Liver (tissue), 9 donors: ENCODE results near the gene CEP350. TPM values are rescaled to one million over a fixed set of nuclear protein-coding genes. Genes with fewer than 3 reads are reported as not detected.

Experiments used
- DNase-seq: peaks from one replicate; pipeline ENCODE4 v3.0.0-alpha.2; 2017; ENCODE audit warnings: low spot score
- H3K27ac ChIP-seq, 2 donors: one replicate each; pipeline ENCODE4 v1.7.0; 2013; ENCODE audit warnings: inconsistent platforms in 2 of 2, low read length in 2 of 2, control low read depth in 1 of 2, low read depth in 1 of 2, mild to moderate bottlenecking in 1 of 2
- H3K27me3 ChIP-seq, 4 donors: one replicate each; pipeline versions ENCODE4 v1.6.1 to v1.7.0; 2013; ENCODE audit warnings: low read length in 3 of 4, inconsistent platforms in 1 of 4, mild to moderate bottlenecking in 1 of 4, moderate library complexity in 1 of 4; ENCODE audit not compliant: control insufficient read depth in 4 of 4, insufficient read depth in 4 of 4
- H3K36me3 ChIP-seq, 4 donors: one replicate each; pipeline versions ENCODE4 v1.6.1 to v1.7.0; 2013; ENCODE audit warnings: low read length in 3 of 4, mild to moderate bottlenecking in 3 of 4, low read depth in 1 of 4, moderate library complexity in 1 of 4; ENCODE audit not compliant: control insufficient read depth in 4 of 4, insufficient read depth in 3 of 4
- H3K4me1 ChIP-seq, 4 donors: one replicate each; pipeline versions ENCODE4 v1.6.1 to v1.7.0; 2013; ENCODE audit warnings: low read length in 3 of 4, mild to moderate bottlenecking in 3 of 4, moderate library complexity in 1 of 4; ENCODE audit not compliant: control insufficient read depth in 4 of 4, insufficient read depth in 4 of 4
- H3K4me3 ChIP-seq, 3 donors: one replicate each; pipeline versions ENCODE4 v1.6.1 to v1.7.0; 2013; ENCODE audit warnings: low read length in 3 of 3, control low read depth in 1 of 3, low read depth in 1 of 3, mild to moderate bottlenecking in 1 of 3
- H3K9ac ChIP-seq, 2 donors: one replicate each; pipeline ENCODE4 v1.7.0; 2013; ENCODE audit warnings: low read length in 2 of 2, mild to moderate bottlenecking in 2 of 2, moderate library complexity in 2 of 2, control low read depth in 1 of 2, low read depth in 1 of 2
- H3K9me3 ChIP-seq, 4 donors: one replicate each; pipeline versions ENCODE4 v1.6.1 to v1.7.0; 2013; ENCODE audit warnings: low read length in 3 of 4; ENCODE audit not compliant: control insufficient read depth in 4 of 4
- ATF3 ChIP-seq: IDR thresholded peaks from 2 replicates; pipeline ENCODE4 v1.6.1; 2016; ENCODE audit warnings: antibody characterized with exemption
- CTCF ChIP-seq: fragments of 150-350 bp; IDR thresholded peaks from 2 replicates; pipeline ENCODE4 v1.5.1; 2017; ENCODE audit warnings: improper control_type of control experiment, low read depth, low read length; ENCODE audit not compliant: missing input control
- EGR1 ChIP-seq, 2 donors: IDR thresholded peaks; 2 replicates each; pipeline ENCODE4 v1.6.1; 2016 to 2018; ENCODE audit warnings: antibody characterized with exemption in 2 of 2, low read depth in 2 of 2
- FOXA1 ChIP-seq: IDR thresholded peaks from 2 replicates; pipeline ENCODE4 v1.6.1; 2016; ENCODE audit warnings: antibody characterized with exemption
- FOXA2 ChIP-seq: IDR thresholded peaks from 2 replicates; pipeline ENCODE4 v1.6.1; 2016; ENCODE audit warnings: antibody characterized with exemption
- GABPA ChIP-seq, 2 donors: IDR thresholded peaks in 1 of 2; conservative IDR thresholded peaks in 1 of 2; 2 replicates each; pipeline ENCODE4 v1.6.1; 2016; ENCODE audit warnings: antibody characterized with exemption in 2 of 2, mild to moderate bottlenecking in 1 of 2, moderate library complexity in 1 of 2
- HNF4A ChIP-seq, 2 donors: conservative IDR thresholded peaks; 2 replicates each; pipeline ENCODE4 v1.6.1; 2016; ENCODE audit warnings: antibody characterized with exemption in 2 of 2, mild to moderate bottlenecking in 2 of 2
- HNF4G ChIP-seq: IDR thresholded peaks from 2 replicates; pipeline ENCODE4 v1.6.1; 2016; ENCODE audit warnings: antibody characterized with exemption
- JUND ChIP-seq, 2 donors: IDR thresholded peaks; 2 replicates each; pipeline ENCODE4 v1.6.1; 2016; ENCODE audit warnings: antibody characterized with exemption in 2 of 2
- NR2F2 ChIP-seq: IDR thresholded peaks from 2 replicates; pipeline ENCODE4 v1.6.1; 2016; ENCODE audit warnings: antibody characterized with exemption
- RAD21 ChIP-seq, 2 donors: IDR thresholded peaks; 2 replicates each; pipeline ENCODE4 v1.6.1; 2016; ENCODE audit warnings: antibody characterized with exemption in 2 of 2, mild to moderate bottlenecking in 2 of 2
- REST ChIP-seq: IDR thresholded peaks from 2 replicates; pipeline ENCODE4 v1.6.1; 2016; ENCODE audit warnings: antibody characterized with exemption, mild to moderate bottlenecking
- RXRA ChIP-seq, 2 donors: IDR thresholded peaks; 2 replicates each; pipeline ENCODE4 v1.6.1; 2017 to 2018; ENCODE audit warnings: antibody characterized with exemption in 2 of 2, mild to moderate bottlenecking in 1 of 2
- SP1 ChIP-seq: IDR thresholded peaks from 2 replicates; pipeline ENCODE4 v1.6.1; 2018; ENCODE audit warnings: antibody characterized with exemption, mild to moderate bottlenecking
- TAF1 ChIP-seq: conservative IDR thresholded peaks from 2 replicates; pipeline ENCODE4 v1.6.1; 2016; ENCODE audit warnings: antibody characterized with exemption, mild to moderate bottlenecking
- YY1 ChIP-seq: IDR thresholded peaks from 2 replicates; pipeline ENCODE4 v1.6.1; 2016; ENCODE audit warnings: antibody characterized with exemption, mild to moderate bottlenecking
- WGBS: extraction: QIAGEN DNeasy Blood & Tissue Kit; methylation state at CpG from one replicate; pipeline ENCODE4 v1.1.7; 2013; 5-methylcytosine and 5-hydroxymethylcytosine counted together
- polyA plus RNA-seq, 2 donors: library from polyadenylated mRNA; stranded (reverse) in 1 of 2; unstranded in 1 of 2; fragments of 200-250 nt in 1 of 2; fragments of >200 nt in 1 of 2; fragmentation: Nextera tagmentation in 1 of 2; extraction: Ambion mirVana in 1 of 2; gene quantifications; one replicate each; pipeline versions ENCODE4 v1.2.1 to v1.2.3, GENCODE V29; 2013 to 2015
- total RNA-seq, 2 donors: library from RNA; depleted of rRNA; stranded (reverse); fragments of >200 nt; gene quantifications; one replicate each; pipeline ENCODE4 v1.2.3, GENCODE V29; 2014
- donor health status: healthy.
- donor health status: healthy.
- donor health status: healthy.
- donor health status: healthy.
- donor health status: healthy.

Gene CEP350
- total and polyA plus RNA-seq, 4 donors = 4.5 to 49.0 (median 18.9) TPM

GRCh38 chr1:180027949-180028445, 73.4 kb downstream of the CEP350 start:
- no peak for DNase-seq
- H3K27me3 ChIP-seq = no peaks in the 10 kb centered on the region
- TF ChIP-seq SP1 (peak; percentile 24), NR2F2 (no peak), HNF4G (no peak), HNF4A (conservative IDR thresholded peaks at IDR 0.05) (peak; percentile 39 to 40), GABPA (IDR thresholded peaks at IDR 0.05 in 1 of 2, conservative IDR thresholded peaks at IDR 0.05 in 1 of 2) (no peak), FOXA1 (no peak), REST (no peak), RXRA (IDR thresholded peaks at IDR 0.05) (peak; percentile 69 to 76), RAD21 (IDR thresholded peaks at IDR 0.05) (peak in 1 of 2 donors; percentile 22), ATF3 (peak; percentile 13), JUND (IDR thresholded peaks at IDR 0.05) (peak in 1 of 2 donors; percentile 26), YY1 (peak; percentile 33), EGR1 (IDR thresholded peaks at IDR 0.05; ENCODE audit: low read depth in 2 of 2) (no peak), FOXA2 (peak; percentile 7)
- H3K9me3 ChIP-seq = no peaks in the 10 kb centered on the region
- no peak overlapping the region for H3K4me3 ChIP-seq
- H3K4me1 ChIP-seq = peaks cover 5 to 16% (median 10%) of the 10 kb centered on the region in 4 donors
- no peak overlapping the region for H3K9ac ChIP-seq
- peak overlapping the region; percentile 35 to 49 for H3K27ac ChIP-seq
- peaks cover 2 to 23% (median 18%) of the 10 kb centered on the region in 4 donors for H3K36me3 ChIP-seq
- WGBS = 32% methylated on average over 2 of the region's 2 CpGs

- H3K9ac ChIP-seq = no peak overlapping the region
- DNase-seq = no peak
- H3K27me3 ChIP-seq = no peaks in the 10 kb centered on the region
- H3K9me3 ChIP-seq = no peaks in the 10 kb centered on the region
- 92% methylated on average over 1 of the region's 1 CpG for WGBS
- no peak overlapping the region for H3K4me3 ChIP-seq
- peaks cover 5 to 16% (median 10%) of the 10 kb centered on the region in 4 donors for H3K4me1 ChIP-seq
- no peak for TF ChIP-seq TAF1
- TF ChIP-seq GABPA (IDR thresholded peaks at IDR 0.05 in 1 of 2, conservative IDR thresholded peaks at IDR 0.05 in 1 of 2) = no peak
- TF ChIP-seq CTCF = peak; percentile 5
- peak in 1 of 2 donors; percentile 22 for TF ChIP-seq RAD21 (IDR thresholded peaks at IDR 0.05)
- peaks cover 2 to 17% (median 14%) of the 10 kb centered on the region in 4 donors for H3K36me3 ChIP-seq
- no peak overlapping the region for H3K27ac ChIP-seq
These were observed 74.3 kb downstream of the CEP350 start for GRCh38 chr1:180028864-180029263.
